NCI-H748 treated with DMSO at 0.1 percent for 48 hours (cell line): ENCODE results near the gene FKBP8.
A peak's percentile ranks its signal among the peaks of the same experiment; 100 is the strongest.

Experiments
- DNase-seq: peaks from one replicate; lab custom pipeline; 2025; lab: John Stamatoyannopoulos, UW

The FKBP8 gene

DNA sequence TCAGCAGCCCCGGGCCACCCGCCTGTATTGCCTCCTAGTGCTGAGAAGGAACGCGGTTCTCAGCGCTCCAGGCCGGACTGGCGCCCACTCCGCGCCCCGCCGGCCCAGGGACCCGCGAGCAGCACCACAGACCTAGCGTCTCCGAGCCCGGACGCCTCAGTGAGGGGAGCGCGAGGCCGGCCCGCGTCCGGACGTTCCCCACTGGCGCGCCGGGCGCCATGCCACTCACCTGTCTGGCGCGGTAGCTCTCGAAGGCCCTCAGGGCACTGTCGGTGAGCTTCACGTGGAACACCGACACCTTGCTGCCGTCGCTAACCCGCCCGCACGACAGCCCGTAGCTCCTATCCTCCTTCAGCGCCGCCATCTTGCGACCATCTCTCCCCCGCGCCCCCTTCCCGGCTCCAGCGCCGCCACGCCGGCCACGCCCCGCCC, 21.7 kb downstream of the FKBP8 start, which contains the start of gene ELL:
TSS of gene ELL (minus strand) at position 379 of the 432 bp plus-strand sequence. CDS start at position 364, 15 bp downstream.
- no peak for DNase-seq

- DNase-seq = no peak
Measured at GRCh38 chr19:18520848-18521691, 22.3 kb downstream of the FKBP8 start.

- DNase-seq = peak; percentile 1
Measured at GRCh38 chr19:18519962-18520847, 23.2 kb downstream of the FKBP8 start.

DNA sequence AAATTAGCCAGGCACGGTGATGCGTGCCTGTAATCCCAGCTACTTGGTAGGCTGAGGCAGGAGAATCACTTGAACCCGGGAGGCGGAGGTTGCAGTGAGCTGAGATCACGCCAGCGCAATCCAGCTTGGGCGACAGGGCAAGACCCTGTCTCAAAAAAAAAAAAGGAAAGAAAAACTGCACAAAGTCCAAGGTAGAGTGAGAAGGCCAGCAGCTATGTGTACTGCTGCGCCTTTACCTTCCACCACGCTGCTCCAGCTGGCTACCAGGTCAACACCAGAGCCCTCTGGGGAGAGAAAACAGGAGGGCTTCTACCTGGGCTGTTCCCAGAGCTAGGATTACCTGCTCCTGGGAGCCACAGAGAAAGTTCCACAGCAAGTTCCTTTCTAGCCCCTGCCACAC, 24.7 kb downstream of the FKBP8 start:
- DNase-seq = no peak

- no peak for DNase-seq
Measured at GRCh38 chr19:18517606-18518005, 25.8 kb downstream of the FKBP8 start.

GRCh38 chr19:18515959-18516358, 27.4 kb downstream of the FKBP8 start:
- DNase-seq = no peak

- DNase-seq = no peak
Measured at GRCh38 chr19:18514800-18515682, 28.3 kb downstream of the FKBP8 start.

DNA sequence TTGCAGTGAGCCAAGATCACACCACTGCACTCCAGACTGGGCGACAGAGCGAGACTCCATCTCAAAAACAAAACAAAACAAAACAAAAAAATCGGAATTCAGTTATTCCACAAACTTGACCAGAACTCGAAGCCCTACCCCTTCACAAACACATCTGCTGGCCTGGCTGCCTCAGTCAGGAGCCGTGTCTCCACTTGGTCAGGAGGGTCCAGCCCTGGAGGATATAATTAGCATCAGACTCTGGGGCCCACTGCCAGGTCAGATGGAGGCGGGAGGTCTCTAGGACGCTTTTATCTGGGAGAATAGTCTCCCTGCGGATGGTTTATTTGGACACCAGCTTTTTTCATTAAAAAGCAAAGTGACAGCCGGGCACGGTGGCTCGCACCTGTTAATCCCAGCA, 29.5 kb downstream of the FKBP8 start:
- no peak for DNase-seq

DNA sequence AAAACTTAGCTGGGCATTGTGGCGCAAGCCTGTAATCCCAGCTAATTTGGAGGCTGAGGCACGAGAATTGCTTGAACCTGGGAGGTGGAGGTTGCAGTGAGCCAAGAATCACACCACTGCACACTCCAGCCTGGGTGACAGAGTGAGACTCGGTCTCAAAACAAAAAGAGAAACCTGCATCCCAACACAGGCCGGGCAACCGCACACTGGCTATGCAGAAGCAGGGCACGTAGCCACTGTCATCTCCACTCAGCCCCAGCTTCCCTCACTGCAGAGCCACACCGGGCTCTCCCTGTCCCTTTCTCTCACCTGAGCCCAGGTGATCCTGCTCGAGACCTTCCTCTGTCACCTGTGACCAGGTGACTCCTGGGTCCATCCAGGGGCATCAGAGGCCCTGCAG, 33.2 kb downstream of the FKBP8 start:
- no peak for DNase-seq

- DNase-seq = no peak
Measured at GRCh38 chr19:18508585-18508984, 34.8 kb downstream of the FKBP8 start.

- DNase-seq = no peak
Measured at GRCh38 chr19:18507727-18508440, 35.5 kb downstream of the FKBP8 start.

GRCh38 chr19:18507021-18507726, 36.2 kb downstream of the FKBP8 start:
- DNase-seq = no peak

DNA sequence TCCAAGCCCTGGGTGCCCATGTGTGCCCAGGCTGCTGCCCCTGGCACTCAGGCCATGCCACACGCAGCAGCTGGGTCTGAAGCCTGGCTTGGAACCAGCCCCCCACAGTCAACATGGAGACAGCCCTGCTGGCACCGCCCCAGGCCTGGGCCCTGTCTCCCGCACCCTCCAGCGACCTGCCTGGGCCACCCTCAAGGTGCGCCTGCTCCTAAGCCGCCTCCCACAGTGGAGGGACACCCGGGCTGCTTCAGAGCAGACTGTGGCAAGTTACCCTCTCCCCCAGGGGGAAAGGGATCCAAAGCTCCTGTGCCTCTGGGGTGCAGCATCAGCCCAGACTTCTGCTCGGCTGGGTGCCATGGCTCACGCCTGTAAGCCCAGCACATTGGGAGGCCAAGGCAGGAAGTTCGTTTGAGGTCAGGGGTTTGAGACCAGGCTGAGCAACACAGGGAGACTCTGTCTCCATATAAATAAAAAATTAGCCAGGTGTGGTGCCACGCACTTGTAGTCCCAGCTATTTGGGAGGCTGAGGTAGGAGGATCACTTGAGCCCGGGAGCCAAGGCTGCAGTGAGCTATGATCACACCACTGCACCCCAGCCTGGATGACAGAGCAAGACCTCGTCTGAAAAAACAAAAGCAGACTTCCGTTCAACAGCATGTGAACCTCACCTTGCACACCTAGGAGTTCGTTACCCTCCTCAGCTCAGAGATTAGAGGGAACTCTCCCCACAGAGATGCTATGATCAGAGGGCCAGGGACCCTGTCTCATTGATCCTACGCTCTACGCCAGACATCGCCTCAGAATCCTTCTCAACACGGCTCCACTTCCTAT, 37.1 kb downstream of the FKBP8 start:
- DNase-seq = no peak

- no peak for DNase-seq
Measured at GRCh38 chr19:18504886-18505610, 38.3 kb downstream of the FKBP8 start.

GRCh38 chr19:18503971-18504885, 39.1 kb downstream of the FKBP8 start:
- DNase-seq = no peak

DNA sequence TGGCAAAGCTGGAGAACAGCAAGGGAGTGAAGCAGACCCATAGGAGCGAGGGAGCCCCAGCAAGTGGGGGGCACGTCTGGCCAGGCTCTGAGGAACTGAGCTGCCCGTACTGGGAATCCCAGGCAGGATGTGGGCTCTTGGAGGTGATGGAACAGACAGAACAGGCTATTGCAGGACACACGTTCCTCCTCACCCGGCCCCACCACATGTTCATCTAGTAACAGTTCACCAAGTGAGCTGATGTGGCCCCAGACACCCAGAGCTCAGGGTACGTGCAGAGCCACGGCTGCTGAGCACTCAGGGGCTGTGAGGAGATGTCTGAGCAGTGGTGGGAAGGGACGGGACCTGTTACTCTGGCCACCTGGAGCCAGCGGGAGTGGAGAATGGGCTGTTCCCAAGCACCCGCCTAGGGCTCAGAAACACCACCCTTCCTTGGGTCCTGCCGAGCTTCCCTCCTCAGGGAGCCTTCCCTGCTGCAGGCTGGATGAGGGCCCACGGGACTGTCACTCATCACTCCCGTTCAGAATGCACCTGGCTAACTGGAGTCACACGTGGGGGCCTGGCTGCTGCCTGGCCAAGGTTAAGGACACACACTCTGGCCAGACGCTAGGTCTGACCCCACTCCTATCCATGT, 39.9 kb downstream of the FKBP8 start:
- DNase-seq = no peak

- no peak for DNase-seq
Measured at GRCh38 chr19:18502638-18503294, 40.6 kb downstream of the FKBP8 start.
